GM10248 (cell line): ENCODE measurements around the gene MAML3.

Experiments
- CTCF ChIA-PET: fragments of 300-600 bp; sonication (Branson Sonifier 250); formaldehyde crosslinking; extraction: SDS; loops from one replicate; lab custom pipeline; 2021; ENCODE audit warnings: antibody characterized with exemption; lab: Yijun Ruan, JAX
- POLR2A ChIA-PET: fragments of 350-650 bp; sonication (Branson Sonifier 250); formaldehyde crosslinking; extraction: SDS; loops from one replicate; lab custom pipeline; 2020; ENCODE audit warnings: antibody characterized with exemption; lab: Yijun Ruan, JAX
- DNase-seq: peaks from one replicate; pipeline ENCODE4 v3.0.0; 2012; ENCODE audit errors: extremely low spot score
- CTCF ChIP-seq: IDR thresholded peaks from 2 replicates; pipeline ENCODE4 v1.5.1; 2012; ENCODE audit warnings: mild to moderate bottlenecking, low read depth; ENCODE audit errors: extremely low read depth, missing control alignments, control extremely low read depth

Gene MAML3

GRCh38 chr4:140025470-140025869, 128.5 kb downstream of the MAML3 start:
- DNase-seq, result no peak
- ChIA-PET CTCF (no interaction called here), POLR2A (no interaction called here)
- TF ChIP-seq CTCF, result no peak

- CTCF ChIA-PET, result interaction anchor here (1.0 kb wide), 1 partner anchor 13 kb away, joined by 3 read pairs; no protein-coding TSS in a partner anchor
- no peak for TF ChIP-seq CTCF
- DNase-seq, result no peak
- POLR2A ChIA-PET, result no interaction called here
Measured at GRCh38 chr4:140020457-140021361, 133.3 kb downstream of the MAML3 start.

- ChIA-PET CTCF (no interaction called here), POLR2A (no interaction called here)
- no peak for TF ChIP-seq CTCF
- no peak for DNase-seq
Measured at GRCh38 chr4:140019619-140020347, 134.2 kb downstream of the MAML3 start.

- TF ChIP-seq CTCF, result no peak
- no peak for DNase-seq
- POLR2A ChIA-PET, result no interaction called here
- CTCF ChIA-PET, result no interaction called here
Measured at GRCh38 chr4:140018931-140019618, 134.9 kb downstream of the MAML3 start.

- TF ChIP-seq CTCF, result no peak
- no peak for DNase-seq
- ChIA-PET POLR2A (no interaction called here), CTCF (interaction anchor here (1.3 kb wide), 1 partner anchor 13 kb away, joined by 3 read pairs; no protein-coding TSS in a partner anchor)
Measured at GRCh38 chr4:140014284-140014683, 139.7 kb downstream of the MAML3 start.
